Skin epidermis (tissue), 12 donors: ENCODE data around the gene RHOH.
"Not testable (repeated sequence)": the region's sequence is repeated elsewhere in the genome, so short reads cannot be mapped to it uniquely, and the experiment has no call there.

Experiments used
- H3K27ac ChIP-seq, 21 experiments: fragments of 200-600 bp; sonication (generic) in 11 of 21; one replicate each; pipeline ENCODE4 v1.5.0; 2020; ENCODE audit warnings: mild to moderate bottlenecking in 3 of 21, inconsistent platforms in 2 of 21, moderate library complexity in 2 of 21
- H3K4me3 ChIP-seq, 7 experiments: fragments of 200-600 bp; sonication (generic) in 2 of 7; one replicate each; pipeline ENCODE4 v1.5.0; 2020; ENCODE audit warnings: inconsistent platforms in 2 of 7, mild to moderate bottlenecking in 2 of 7, moderate library complexity in 1 of 7

Gene RHOH

GRCh38 chr4:40276546-40276945 lies 79.7 kb downstream of the RHOH start:
- no peak overlapping the region for H3K4me3 ChIP-seq

GRCh38 chr4:40280586-40280985 lies 83.8 kb downstream of the RHOH start:
- Histone ChIP-seq H3K27ac (no peak overlapping the region), H3K4me3 (no peak overlapping the region)

More at GRCh38 chr4:40276546-40276945, 79.7 kb downstream of the RHOH start:
- H3K27ac ChIP-seq, result no peak overlapping the region

- no peak overlapping the region for H3K4me3 ChIP-seq
- H3K27ac ChIP-seq, result no peak overlapping the region
These were observed 84.3 kb downstream of the RHOH start for GRCh38 chr4:40281099-40281498.

- no peak overlapping the region for H3K4me3 ChIP-seq
These were observed 85.1 kb downstream of the RHOH start for GRCh38 chr4:40281913-40282312.

GRCh38 chr4:40282857-40283256 lies 86.0 kb downstream of the RHOH start:
- peak overlapping the region in 4 of 21 experiments; percentile 62 to 80 (median 78) for H3K27ac ChIP-seq
- not testable (repeated sequence) for H3K4me3 ChIP-seq

More at GRCh38 chr4:40281913-40282312, 85.1 kb downstream of the RHOH start:
- H3K27ac ChIP-seq, result no peak overlapping the region

GRCh38 chr4:40283413-40283812 lies 86.6 kb downstream of the RHOH start:
- Histone ChIP-seq H3K4me3 (no peak overlapping the region), H3K27ac (peak overlapping the region in 14 of 21 experiments; percentile 35 to 80 (median 69))

- H3K4me3 ChIP-seq, result no peak overlapping the region
- H3K27ac ChIP-seq, result peak overlapping the region in 14 of 21 experiments; percentile 35 to 80 (median 69)
These were observed 87.1 kb downstream of the RHOH start for GRCh38 chr4:40283968-40284367.

- no peak overlapping the region for H3K4me3 ChIP-seq
- no peak overlapping the region for H3K27ac ChIP-seq
These were observed 88.9 kb downstream of the RHOH start for GRCh38 chr4:40285692-40286091.

GRCh38 chr4:40288566-40288965 lies 91.7 kb downstream of the RHOH start:
- H3K4me3 ChIP-seq, result no peak overlapping the region
- H3K27ac ChIP-seq, result peak overlapping the region in 2 of 21 experiments; percentile 68

- peak overlapping the region in 4 of 21 experiments; percentile 44 to 68 (median 59) for H3K27ac ChIP-seq
These were observed 92.7 kb downstream of the RHOH start for GRCh38 chr4:40289366-40290188.

GRCh38 chr4:40290611-40291186 lies 93.9 kb downstream of the RHOH start:
- not testable (repeated sequence) for H3K4me3 ChIP-seq
- H3K27ac ChIP-seq, result peak overlapping the region in 3 of 21 experiments; percentile 25 to 44 (median 42)

More at GRCh38 chr4:40289366-40290188, 92.7 kb downstream of the RHOH start:
- no peak overlapping the region for H3K4me3 ChIP-seq

- Histone ChIP-seq H3K27ac (no peak overlapping the region), H3K4me3 (no peak overlapping the region)
These were observed 95.5 kb downstream of the RHOH start for GRCh38 chr4:40292313-40292759.

- Histone ChIP-seq H3K4me3 (no peak overlapping the region), H3K27ac (no peak overlapping the region)
These were observed 97.5 kb downstream of the RHOH start for GRCh38 chr4:40294339-40294738.

- not testable (repeated sequence) for H3K27ac ChIP-seq, H3K4me3 ChIP-seq
These were observed 98.2 kb downstream of the RHOH start for GRCh38 chr4:40295030-40295429.

GRCh38 chr4:40295572-40295971 lies 98.7 kb downstream of the RHOH start:
- H3K4me3 ChIP-seq, result no peak overlapping the region
- H3K27ac ChIP-seq, result no peak overlapping the region
